SK-N-SH (cell line): Measurements from ENCODE around the gene ATP6V1G2. TPM values are rescaled to one million over a fixed set of nuclear protein-coding genes. Genes with fewer than 3 reads are reported as not detected.
A peak's percentile ranks its signal among the peaks of the same experiment; 100 is the strongest.
"Not testable (repeated sequence)": the region's sequence is repeated elsewhere in the genome, so short reads cannot be mapped to it uniquely, and the experiment has no call there.

ENCODE experiments used
- CTCF ChIA-PET: fragments of 300-600, 350-600 bp; formaldehyde crosslinking; extraction: SDS; loops from one replicate; lab custom pipeline; 2021; lab: Yijun Ruan, JAX
- POLR2A ChIA-PET: fragments of 350-600 bp; sonication (Branson Sonifier 250); formaldehyde crosslinking; extraction: SDS; loops from one replicate; lab custom pipeline; 2020; ENCODE audit warnings: antibody characterized with exemption, inconsistent platforms; lab: Yijun Ruan, JAX
- DNase-seq: peaks from one replicate; pipeline ENCODE4 v3.0.0; 2012
- H2AFZ ChIP-seq: fragments of 200-600 bp; sonication (generic); 2 replicates; pipeline ENCODE4 v1.8.1; 2016; ENCODE audit warnings: antibody characterized with exemption, mild to moderate bottlenecking, low read depth
- H3F3A ChIP-seq: fragments of 200-600 bp; sonication (generic); replicated peaks from 2 replicates; pipeline ENCODE3; 2016; ENCODE audit warnings: antibody characterized with exemption, mild to moderate bottlenecking; ENCODE audit not compliant: insufficient read depth
- H3K27ac ChIP-seq, 2 experiments: fragments of 200-500 bp in 1 of 2; fragments of 200-600 bp in 1 of 2; sonication (Bioruptor generic) in 1 of 2; sonication (generic), shearing (Covaris generic) in 1 of 2; 2 replicates each; pipeline versions ENCODE4 v1.5.1 to v1.6.1; 2014 to 2016; ENCODE audit warnings: low read depth in 2 of 2, inconsistent platforms in 1 of 2, low read length in 1 of 2, mild to moderate bottlenecking in 1 of 2, mixed read lengths in 1 of 2
- H3K27me3 ChIP-seq: fragments of 200-600 bp; sonication (generic), shearing (Covaris generic); 2 replicates; pipeline ENCODE4 v1.6.1; 2016; ENCODE audit warnings: mixed run types; ENCODE audit not compliant: insufficient read depth
- H3K36me3 ChIP-seq, 2 experiments: fragments of 200-500 bp in 1 of 2; fragments of 200-600 bp in 1 of 2; sonication (Bioruptor generic) in 1 of 2; sonication (generic) in 1 of 2; replicated peaks in 1 of 2; 2 replicates each; pipeline versions ENCODE3 to v1.5.1; 2014 to 2016; ENCODE audit warnings: low read length in 1 of 2, mild to moderate bottlenecking in 1 of 2; ENCODE audit not compliant: insufficient read depth in 2 of 2, control insufficient read depth in 1 of 2
- H3K4me1 ChIP-seq, 2 experiments: fragments of 200-500 bp in 1 of 2; fragments of 200-600 bp in 1 of 2; sonication (Bioruptor generic) in 1 of 2; sonication (generic), shearing (Covaris generic) in 1 of 2; 2 replicates each; pipeline versions ENCODE4 v1.5.1 to v1.6.1; 2014 to 2016; ENCODE audit warnings: low read depth in 1 of 2, low read length in 1 of 2, mixed run types in 1 of 2; ENCODE audit not compliant: insufficient read depth in 2 of 2, control insufficient read depth in 1 of 2
- H3K4me2 ChIP-seq: fragments of 200-600 bp; sonication (generic), shearing (Covaris generic); 2 replicates; pipeline ENCODE4 v1.6.1; 2017; ENCODE audit warnings: mixed run types
- H3K4me3 ChIP-seq, 2 experiments: fragments of 200-500 bp in 1 of 2; fragments of 200-600 bp in 1 of 2; sonication (Bioruptor generic) in 1 of 2; sonication (generic), shearing (Covaris generic) in 1 of 2; 2 replicates each; pipeline versions ENCODE4 v1.5.1 to v1.8.1; 2014 to 2016; ENCODE audit warnings: low read depth in 2 of 2, inconsistent platforms in 1 of 2, low read length in 1 of 2, mild to moderate bottlenecking in 1 of 2, mixed read lengths in 1 of 2, moderate library complexity in 1 of 2
- H3K79me2 ChIP-seq: fragments of 200-600 bp; sonication (generic); 2 replicates; pipeline ENCODE4 v1.8.1; 2017; ENCODE audit warnings: mild to moderate bottlenecking; ENCODE audit not compliant: insufficient read depth
- H3K9ac ChIP-seq: fragments of 200-600 bp; sonication (generic); 2 replicates; pipeline ENCODE4 v1.6.1; 2017; ENCODE audit warnings: mixed run types
- H3K9me2 ChIP-seq: fragments of 200-600 bp; sonication (generic); 2 replicates; pipeline ENCODE4 v1.6.1; 2017; ENCODE audit warnings: mixed run types
- H3K9me3 ChIP-seq: fragments of 200-600 bp; sonication (generic); 2 replicates; pipeline ENCODE4 v1.6.1; 2017; ENCODE audit warnings: mixed run types, mild to moderate bottlenecking, moderate library complexity
- H4K20me1 ChIP-seq: fragments of 200-600 bp; sonication (generic); 2 replicates; pipeline ENCODE4 v1.6.1; 2017; ENCODE audit warnings: mild to moderate bottlenecking, mixed run types; ENCODE audit not compliant: insufficient read depth
- SIN3A ChIP-seq: IDR thresholded peaks from 2 replicates; pipeline ENCODE4 v1.6.1; 2012; ENCODE audit warnings: low read depth, mild to moderate bottlenecking, low read length, moderate library complexity, borderline replicate concordance
- WGBS: methylation state at CpG from one replicate; pipeline ENCODE4 v1.1.6; 2017; ENCODE audit warnings: low lambda C conversion rate; 5-methylcytosine and 5-hydroxymethylcytosine counted together
- polyA plus RNA-seq, 3 experiments: library from polyadenylated mRNA; depleted of rRNA; stranded (reverse); fragments of >200 nt; gene quantifications; 2 replicates each; pipeline ENCODE4 v1.2.3, GENCODE V29; 2012
- TF ChIP-seq, protein P1 (sequence below): IDR thresholded peaks from 2 replicates; pipeline ENCODE4 v1.4.0; 2012; ENCODE audit warnings: low read depth
- TF ChIP-seq, protein P2 (sequence below): fragments of 200-600 bp; sonication (generic); IDR thresholded peaks from 2 replicates; pipeline ENCODE4 v1.6.1; 2017; ENCODE audit warnings: antibody characterized with exemption, mild to moderate bottlenecking, moderate library complexity

The ATP6V1G2 gene
- polyA plus RNA-seq, 1 of the 3 experiments (the other 2 are of a cell fraction): 13.6 TPM

DNA sequence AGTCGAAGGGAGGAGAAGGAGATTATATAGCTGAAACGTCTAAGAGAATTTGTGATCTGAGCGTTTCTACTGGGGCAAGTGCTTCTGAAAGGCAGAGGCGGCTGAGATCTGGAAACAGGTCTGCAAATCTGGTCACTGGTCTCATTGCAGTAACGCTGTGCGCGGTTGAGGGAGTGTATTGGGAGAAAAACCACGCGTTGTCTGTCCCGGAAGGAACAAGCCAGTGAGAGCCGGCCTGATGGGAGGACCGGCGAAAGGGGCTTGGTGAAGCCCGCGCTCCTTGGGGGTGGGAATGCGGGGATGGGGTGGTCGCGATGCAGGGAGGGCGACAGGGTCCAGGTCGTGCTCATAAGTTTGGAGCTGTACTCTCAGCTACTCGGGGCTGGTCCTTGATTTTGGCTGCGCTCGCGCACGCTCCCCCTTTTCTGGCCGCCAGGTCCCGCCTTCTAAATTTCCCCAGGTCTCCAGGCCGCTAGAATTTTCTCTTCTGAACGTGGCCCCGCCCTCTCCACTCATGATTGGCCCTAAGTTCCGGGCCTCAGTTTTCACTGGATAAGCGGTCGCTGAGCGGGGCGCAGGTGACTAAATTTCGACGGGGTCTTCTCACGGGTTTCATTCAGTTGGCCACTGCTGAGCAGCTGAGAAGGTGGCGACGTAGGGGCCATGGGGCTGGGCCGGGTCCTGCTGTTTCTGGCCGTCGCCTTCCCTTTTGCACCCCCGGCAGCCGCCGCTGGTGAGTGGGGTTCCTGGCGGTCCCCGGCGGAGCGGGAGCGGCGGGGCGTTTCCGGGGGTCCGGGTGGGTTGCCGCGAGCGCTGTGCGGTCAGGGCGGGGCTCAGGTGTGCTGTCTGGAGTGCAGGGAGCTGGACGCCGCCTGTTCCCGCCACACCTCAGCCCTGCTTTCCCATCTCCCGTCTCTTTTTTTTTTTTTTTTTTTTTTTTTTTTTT is 48.6 kb downstream of the ATP6V1G2 start, which contains the start of gene MICB:
MICB (plus strand) TSS at position 615 of the 946 bp plus-strand sequence; CDS start at position 664, 49 bp downstream.
- Histone ChIP-seq H3K4me3 (peak within 1 kb of the TSS; percentile 58 to 73), H3K79me2 (peaks cover 8% of the 10 kb centered on the region; the same call in 1 of the 2 replicates), H3F3A (peaks cover 21% of the 10 kb centered on the region), H4K20me1 (no peaks in the 10 kb centered on the region), H3K27ac (peak within 1 kb of the TSS in 1 of 2 experiments; percentile 64; a peak in 2 of 4 replicates), H3K4me1 (peaks cover 3 to 7% of the 10 kb centered on the region in 2 experiments; a peak in 2 of 4 replicates), H3K36me3 (no peaks in the 10 kb centered on the region), H3K9ac (peak within 1 kb of the TSS; percentile 51; the same call in 1 of the 2 replicates), H3K9me2 (no peaks in the 10 kb centered on the region), H3K9me3 (no peaks in the 10 kb centered on the region), H3K4me2 (peak within 1 kb of the TSS; percentile 90), H3K27me3 (no peaks in the 10 kb centered on the region), H2AFZ (peak within 1 kb of the TSS; percentile 93)
- ChIA-PET CTCF (interaction anchor here (0.8 to 6.8 kb wide), 4 partner anchors 18 to 100 kb away, joined by 3 to 40 read pairs (median 4); partner anchors contain the start of gene ATP6V1G2), POLR2A (interaction anchor here (0.9 kb wide), 1 partner anchor 44 kb away, joined by 4 read pairs; the partner anchor contains the start of gene DDX39B)
- TF ChIP-seq, protein P1, sequence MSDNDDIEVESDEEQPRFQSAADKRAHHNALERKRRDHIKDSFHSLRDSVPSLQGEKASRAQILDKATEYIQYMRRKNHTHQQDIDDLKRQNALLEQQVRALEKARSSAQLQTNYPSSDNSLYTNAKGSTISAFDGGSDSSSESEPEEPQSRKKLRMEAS: peak; percentile 47
- TF ChIP-seq SIN3A: 0 out of 2 replicates have a peak, but pooled peaks have one; percentile 17
- TF ChIP-seq, protein P2, sequence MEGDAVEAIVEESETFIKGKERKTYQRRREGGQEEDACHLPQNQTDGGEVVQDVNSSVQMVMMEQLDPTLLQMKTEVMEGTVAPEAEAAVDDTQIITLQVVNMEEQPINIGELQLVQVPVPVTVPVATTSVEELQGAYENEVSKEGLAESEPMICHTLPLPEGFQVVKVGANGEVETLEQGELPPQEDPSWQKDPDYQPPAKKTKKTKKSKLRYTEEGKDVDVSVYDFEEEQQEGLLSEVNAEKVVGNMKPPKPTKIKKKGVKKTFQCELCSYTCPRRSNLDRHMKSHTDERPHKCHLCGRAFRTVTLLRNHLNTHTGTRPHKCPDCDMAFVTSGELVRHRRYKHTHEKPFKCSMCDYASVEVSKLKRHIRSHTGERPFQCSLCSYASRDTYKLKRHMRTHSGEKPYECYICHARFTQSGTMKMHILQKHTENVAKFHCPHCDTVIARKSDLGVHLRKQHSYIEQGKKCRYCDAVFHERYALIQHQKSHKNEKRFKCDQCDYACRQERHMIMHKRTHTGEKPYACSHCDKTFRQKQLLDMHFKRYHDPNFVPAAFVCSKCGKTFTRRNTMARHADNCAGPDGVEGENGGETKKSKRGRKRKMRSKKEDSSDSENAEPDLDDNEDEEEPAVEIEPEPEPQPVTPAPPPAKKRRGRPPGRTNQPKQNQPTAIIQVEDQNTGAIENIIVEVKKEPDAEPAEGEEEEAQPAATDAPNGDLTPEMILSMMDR: no peak
- peak; percentile 58 for DNase-seq
- 3% methylated on average over 22 of the region's 64 CpGs for WGBS

DNA sequence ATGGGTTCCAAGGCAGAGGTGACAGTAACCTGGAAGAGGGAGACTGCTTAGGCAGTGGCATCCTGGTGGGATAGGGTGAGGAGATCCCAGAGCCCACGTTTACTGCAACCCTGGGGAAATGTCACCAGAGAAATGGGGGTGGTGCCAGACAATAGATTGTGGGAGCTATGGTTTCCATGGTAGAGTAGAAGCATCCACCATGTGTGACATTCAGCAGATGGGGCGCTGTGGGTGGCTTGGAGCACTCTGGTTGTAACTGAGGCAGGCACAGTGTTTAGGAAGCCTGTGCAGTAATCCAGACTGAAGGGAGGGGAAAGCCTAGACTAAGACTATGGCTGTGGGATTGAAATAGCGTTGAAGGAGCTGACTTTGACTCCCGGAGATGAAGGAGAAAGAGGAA is 49.6 kb downstream of the ATP6V1G2 start:
- Histone ChIP-seq H3F3A (peaks cover 21% of the 10 kb centered on the region), H3K4me3 (0 out of 4 replicates have a peak overlapping the region, but pooled peaks of 1 of the 2 experiments have one; percentile 73), H3K27ac (peak overlapping the region in 1 of 2 experiments; percentile 64; a peak in 1 of 4 replicates), H3K4me2 (peak overlapping the region; percentile 90)
- H3K27me3 ChIP-seq, H3K9me3 ChIP-seq, H2AFZ ChIP-seq, H3K79me2 ChIP-seq, H3K36me3 ChIP-seq, DNase-seq, H3K4me1 ChIP-seq, H3K9me2 ChIP-seq, H4K20me1 ChIP-seq, H3K9ac ChIP-seq: not testable (repeated sequence)
- ChIA-PET POLR2A (interaction anchor here (0.9 kb wide), 1 partner anchor 45 kb away, joined by 4 read pairs; the partner anchor contains the start of gene DDX39B), CTCF (interaction anchor here (0.8 to 6.8 kb wide), 2 partner anchors 84 to 101 kb away, joined by 5 to 40 read pairs; no protein-coding TSS in a partner anchor)
- WGBS: 31% methylated on average over 4 of the region's 4 CpGs
